SHP77 (cell line): Measurements from ENCODE around the gene PIK3C2B.

Experiments
- DNase-seq, 2 experiments: peaks; one replicate each; lab custom pipeline; 2025; lab: John Stamatoyannopoulos, UW

PIK3C2B gene

DNA sequence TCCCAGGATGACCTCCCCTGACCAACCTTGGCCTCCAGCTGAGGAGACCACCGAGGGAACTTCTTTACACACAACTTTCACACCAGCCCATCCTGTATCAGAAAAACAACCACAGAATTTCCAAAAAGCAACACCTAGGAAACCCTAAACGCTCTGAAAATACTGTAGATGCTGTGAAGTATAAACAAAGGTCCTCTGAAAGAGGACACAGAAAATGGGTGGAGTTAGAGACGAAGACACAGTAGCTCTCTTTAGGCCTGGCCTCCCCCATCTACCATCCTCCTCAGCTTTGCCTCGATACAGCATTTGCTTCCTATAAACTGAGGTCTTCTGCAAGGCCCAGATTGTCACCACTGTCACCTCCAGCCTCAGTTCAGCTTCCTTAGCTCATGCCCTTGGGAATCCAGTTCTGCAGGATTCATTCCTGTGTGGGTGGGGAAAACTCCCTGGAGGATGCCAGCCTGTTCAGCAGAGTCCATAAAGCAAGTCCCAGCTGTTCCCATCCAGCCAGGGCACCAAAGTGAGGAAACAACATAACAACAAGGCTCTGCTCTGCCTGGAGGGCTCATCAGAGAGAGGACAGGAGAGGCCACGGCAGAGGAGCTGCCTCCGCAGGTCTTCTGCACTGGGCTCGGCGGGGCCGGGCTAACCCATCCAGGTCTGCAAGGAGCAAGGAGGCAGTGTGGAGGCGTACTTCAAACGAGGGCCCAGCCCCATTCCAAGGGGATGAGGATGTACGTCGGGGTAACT lies 15.0 kb downstream of the PIK3C2B start:
- no peak for DNase-seq

- DNase-seq = no peak
These were observed 15.7 kb downstream of the PIK3C2B start for GRCh38 chr1:204478921-204479320.

GRCh38 chr1:204478172-204478899 lies 16.3 kb downstream of the PIK3C2B start:
- DNase-seq = no peak

GRCh38 chr1:204477036-204477740 lies 17.4 kb downstream of the PIK3C2B start:
- DNase-seq = no peak

- DNase-seq = no peak
These were observed 18.0 kb downstream of the PIK3C2B start for GRCh38 chr1:204476563-204476962.

DNA sequence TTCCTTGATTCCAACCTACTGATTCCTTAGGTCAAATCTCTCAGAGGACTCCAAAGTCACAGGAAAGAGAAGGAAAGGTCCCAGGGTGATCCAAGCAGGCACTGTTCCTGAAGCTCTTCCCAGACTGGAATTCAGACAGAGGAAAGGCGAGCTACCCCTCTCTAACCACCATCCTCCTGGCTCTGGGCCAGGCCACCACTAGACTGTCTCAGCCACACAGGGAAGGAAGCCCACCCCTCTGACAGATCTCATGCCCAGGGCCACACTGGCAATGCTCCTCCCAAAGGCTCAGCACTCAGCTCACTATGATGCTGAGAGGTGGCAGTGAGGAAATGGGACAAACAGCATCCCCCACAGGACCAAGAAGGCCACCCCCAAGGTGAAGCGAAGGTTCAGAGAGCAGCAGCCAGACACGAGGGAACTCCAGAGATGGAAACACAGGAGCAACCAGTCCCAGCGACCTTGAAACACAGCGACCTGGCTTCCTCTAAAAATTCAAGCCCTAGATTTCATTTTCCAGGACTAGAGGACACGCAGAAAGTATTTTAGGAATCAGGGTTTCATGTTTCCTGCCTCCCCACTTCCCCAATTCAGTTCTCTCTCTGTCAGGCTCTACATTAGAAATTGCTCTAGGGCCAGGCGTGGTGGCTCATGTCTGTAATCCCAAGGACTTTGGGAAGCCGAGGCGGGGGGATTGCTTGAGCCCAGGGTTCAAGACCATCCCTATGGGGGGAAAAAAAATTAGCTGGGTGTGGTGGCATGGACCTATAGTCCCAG lies 18.8 kb downstream of the PIK3C2B start:
- no peak for DNase-seq

DNA sequence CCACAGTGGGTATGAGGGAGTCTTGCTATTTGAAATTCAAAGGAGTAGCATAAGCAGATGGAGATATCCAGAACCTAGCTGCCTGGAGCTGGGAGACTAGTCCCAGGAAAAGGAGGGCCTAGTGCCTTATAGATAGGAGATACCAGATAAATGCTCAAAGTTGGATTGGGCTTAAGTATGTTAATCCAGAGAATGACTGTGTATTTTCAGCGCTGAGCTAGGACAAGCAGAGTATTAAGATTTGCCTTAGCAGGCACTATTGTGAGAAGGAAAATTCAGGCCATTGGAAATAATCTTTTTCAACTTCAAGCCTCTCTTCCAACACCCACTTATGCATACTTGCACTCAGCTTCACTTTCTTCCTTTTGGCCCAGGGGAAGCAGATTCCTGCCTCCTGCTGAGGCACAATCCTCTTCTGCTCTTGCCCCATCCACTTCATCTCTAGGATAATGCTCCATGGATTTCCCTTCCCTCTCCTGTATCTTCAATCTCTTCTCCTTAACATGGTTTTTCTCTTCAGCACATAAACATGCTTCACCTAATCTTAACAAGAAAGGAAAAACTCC lies 21.1 kb downstream of the PIK3C2B start:
- DNase-seq = no peak

DNA sequence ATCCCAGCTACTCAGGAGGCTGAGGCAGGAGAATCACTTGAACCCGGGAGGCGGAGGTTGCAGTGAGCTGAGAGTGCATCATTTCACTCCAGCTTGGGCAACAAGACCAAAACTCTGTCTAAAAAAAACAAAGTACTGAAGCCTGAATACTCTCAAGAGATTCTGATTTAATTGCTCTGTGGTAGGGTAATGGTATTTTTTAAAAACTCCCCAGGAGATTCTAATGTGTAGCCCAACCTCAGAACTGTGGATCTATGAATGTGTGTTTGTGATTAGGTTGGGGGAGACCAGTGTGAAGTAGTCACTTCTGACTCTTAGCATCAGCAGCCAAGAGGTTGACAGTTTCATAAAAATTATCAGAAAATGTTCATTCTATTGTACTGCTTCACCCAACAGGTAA lies 21.9 kb downstream of the PIK3C2B start:
- no peak for DNase-seq

DNA sequence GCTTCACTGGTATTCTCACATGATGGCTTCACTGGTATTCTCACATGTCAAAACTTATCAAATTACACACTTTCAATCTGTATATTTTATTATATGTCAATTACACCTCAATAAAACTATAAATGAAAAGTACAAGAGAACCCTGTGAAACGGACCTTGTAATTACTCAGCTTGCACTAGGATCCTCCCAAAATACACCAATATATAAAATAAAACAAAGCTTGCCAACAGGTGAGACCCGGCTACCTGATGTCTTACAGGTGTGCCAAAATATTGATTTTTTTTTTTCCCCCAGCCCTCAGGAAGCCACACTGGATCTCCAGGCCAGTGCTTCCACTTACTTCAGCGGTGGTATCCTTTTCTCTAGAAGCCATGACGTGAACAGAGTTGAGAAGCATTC lies 22.9 kb downstream of the PIK3C2B start:
- DNase-seq = no peak

GRCh38 chr1:204469304-204469703 lies 25.3 kb downstream of the PIK3C2B start:
- DNase-seq = no peak

GRCh38 chr1:204468766-204469302 lies 25.8 kb downstream of the PIK3C2B start:
- DNase-seq = no peak

DNA sequence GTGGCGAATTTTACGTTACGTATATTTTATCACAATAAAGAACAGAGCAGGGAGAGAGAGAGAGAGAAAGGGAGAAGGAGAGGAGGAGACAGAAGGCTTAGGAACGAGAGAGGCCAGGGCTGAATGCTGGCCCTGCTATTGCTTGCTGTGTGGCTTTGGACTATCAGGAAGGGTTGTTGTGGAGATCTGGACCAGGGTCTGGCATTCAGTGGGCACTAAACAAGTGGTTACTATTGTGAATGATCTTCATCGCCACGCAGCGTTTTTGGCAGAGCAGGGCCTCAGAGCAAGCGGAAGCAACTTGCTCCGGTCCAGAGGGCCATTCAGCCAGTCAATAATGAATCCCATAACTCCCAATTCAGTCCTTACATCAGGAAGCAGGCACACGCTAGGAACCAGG lies 26.4 kb downstream of the PIK3C2B start:
- DNase-seq = no peak

DNA sequence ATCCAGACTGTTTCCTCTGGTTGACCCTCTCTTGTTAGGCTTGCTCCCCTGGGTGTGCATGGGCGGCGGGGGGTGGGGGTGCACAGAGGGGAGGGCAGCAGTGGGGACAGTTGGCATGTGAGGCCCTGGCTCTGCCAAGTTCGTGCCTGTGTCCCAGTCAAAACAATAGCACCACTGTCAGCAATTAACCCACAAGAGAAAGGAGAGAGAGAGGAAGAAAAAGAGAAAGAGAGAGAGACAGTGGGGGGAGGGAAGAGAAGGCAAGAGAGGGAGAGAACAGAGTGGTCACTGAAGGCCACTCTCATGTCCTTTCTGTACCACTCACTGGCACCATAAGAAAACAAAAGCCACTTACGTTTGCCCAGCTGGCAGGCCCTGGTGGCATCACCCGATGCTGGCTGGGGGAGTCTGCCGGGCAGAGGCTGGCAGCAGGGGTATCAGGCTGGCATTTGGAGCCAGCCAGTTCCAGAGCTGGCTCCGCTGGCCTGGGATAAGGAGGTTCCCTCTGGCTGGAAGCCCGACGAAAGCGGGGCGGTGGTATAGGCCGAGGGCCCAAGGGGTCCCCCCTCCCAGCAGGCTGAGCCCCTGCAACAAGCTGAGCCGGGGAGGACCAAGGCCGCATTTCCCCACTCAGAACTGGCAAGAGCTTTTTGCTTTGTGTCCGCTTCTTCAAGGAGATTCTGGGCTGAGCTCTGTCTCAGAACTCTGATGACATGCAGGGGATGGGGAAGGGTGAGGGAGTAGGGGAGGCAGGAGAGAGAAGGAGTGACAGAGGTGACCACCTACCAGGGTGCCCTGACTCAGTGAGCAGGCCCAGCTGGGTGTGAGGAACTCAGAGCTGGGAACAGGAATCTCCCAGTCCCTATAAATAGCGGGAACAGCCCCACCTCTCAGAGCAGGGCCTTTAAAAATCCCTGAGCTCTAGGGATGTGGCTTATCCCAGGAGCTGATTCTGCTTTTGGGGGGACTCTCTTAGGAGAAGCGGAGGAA lies 27.9 kb downstream of the PIK3C2B start:
- no peak for DNase-seq

DNA sequence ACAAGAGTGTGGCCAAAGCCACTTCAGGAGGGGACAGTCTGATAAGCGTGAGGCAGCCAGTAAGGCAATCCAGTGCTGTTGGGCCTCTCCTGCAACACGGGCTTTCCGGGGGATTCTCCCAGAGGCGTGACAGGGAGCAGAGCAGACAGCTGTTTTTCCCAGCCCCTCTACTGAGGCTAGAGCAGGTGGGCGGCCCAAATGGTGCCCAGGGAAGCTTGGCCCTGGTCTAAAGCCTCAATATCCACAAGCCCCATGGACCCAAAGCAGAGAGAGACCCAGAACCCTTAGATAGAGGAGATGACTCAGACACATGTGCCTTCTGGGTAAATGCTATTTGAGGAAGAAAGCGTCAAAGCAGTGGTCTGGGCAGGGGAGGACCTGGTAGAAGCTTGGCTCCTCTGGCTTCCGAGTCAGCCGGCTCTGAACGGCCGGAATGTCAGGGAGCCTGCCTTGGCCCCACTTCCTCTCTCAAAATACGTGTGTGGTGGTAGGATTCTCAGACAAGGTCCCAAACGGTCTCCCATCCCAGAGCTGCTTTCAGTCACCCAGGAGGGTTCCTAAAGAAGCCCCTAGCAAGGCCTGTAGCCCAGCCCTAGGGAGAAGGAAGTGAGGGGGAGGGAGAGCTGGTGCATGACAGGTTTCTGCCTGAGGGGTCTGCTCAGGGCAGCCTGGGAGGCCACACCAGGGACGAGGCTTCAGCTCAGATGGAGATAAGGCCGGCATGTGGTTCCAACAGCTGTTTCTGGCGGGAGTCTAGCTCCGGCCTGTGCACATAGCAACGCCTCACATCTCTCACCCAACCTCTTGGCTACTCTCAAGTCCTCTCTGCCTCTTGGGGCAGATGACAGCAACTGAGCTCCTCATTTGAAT lies 28.8 kb downstream of the PIK3C2B start:
- no peak for DNase-seq

GRCh38 chr1:204464701-204465100 lies 29.9 kb downstream of the PIK3C2B start:
- no peak for DNase-seq

GRCh38 chr1:204464187-204464631 lies 30.4 kb downstream of the PIK3C2B start:
- DNase-seq = no peak

- no peak for DNase-seq
These were observed 31.2 kb downstream of the PIK3C2B start for GRCh38 chr1:204463125-204464060.

DNA sequence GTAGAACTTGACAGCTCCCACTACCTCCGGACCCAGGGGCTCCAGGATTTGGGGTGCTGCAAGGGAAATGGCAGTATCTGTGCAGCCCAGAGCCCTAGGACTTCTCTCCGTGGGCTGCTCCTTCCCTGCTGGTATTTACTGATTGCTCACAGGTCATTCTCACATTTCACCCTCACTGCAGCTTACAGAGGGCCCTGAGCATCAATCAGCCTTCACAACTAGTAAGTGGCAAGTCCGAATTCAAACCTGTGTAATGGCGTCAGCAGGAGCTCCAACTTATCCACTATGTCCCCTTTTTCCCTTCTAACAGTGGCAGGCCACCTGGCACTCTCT lies 32.4 kb downstream of the PIK3C2B start:
- no peak for DNase-seq
